Activated effector memory CD4-positive, alpha-beta T cell treated with anti-CD3 and anti-CD28 coated beads, Interleukin-2, amount 50 U/mL, for 16 hours (primary cell): ENCODE data around the gene ZNF660.

Experiments used
- DNase-seq: peaks from one replicate; pipeline ENCODE4 v3.0.0-alpha.2; 2020

ZNF660 gene

GRCh38 chr3:44642337-44642736 lies 57.6 kb downstream of the ZNF660 start:
- no peak for DNase-seq

- no peak for DNase-seq
Observed at GRCh38 chr3:44643024-44643423, 58.3 kb downstream of the ZNF660 start.

- no peak for DNase-seq
Observed at GRCh38 chr3:44647771-44648170, 63.0 kb downstream of the ZNF660 start.

GRCh38 chr3:44648564-44649229 lies 63.9 kb downstream of the ZNF660 start, which contains the start of gene ZNF35:
TSS of gene ZNF35 (plus strand) at chr3:44648732. CDS start at chr3:44651068, 2,336 bp downstream.
- peak; percentile 70 for DNase-seq
